Activated CD4-positive, alpha-beta T cell treated with anti-CD3 and anti-CD28 coated beads, Interleukin-2, amount 50 U/mL, for 16 hours (primary cell): ENCODE measurements around the gene ASTN2.

ENCODE experiments used
- DNase-seq: peaks from one replicate; pipeline ENCODE4 v3.0.0-alpha.2; 2020

The ASTN2 gene

DNA sequence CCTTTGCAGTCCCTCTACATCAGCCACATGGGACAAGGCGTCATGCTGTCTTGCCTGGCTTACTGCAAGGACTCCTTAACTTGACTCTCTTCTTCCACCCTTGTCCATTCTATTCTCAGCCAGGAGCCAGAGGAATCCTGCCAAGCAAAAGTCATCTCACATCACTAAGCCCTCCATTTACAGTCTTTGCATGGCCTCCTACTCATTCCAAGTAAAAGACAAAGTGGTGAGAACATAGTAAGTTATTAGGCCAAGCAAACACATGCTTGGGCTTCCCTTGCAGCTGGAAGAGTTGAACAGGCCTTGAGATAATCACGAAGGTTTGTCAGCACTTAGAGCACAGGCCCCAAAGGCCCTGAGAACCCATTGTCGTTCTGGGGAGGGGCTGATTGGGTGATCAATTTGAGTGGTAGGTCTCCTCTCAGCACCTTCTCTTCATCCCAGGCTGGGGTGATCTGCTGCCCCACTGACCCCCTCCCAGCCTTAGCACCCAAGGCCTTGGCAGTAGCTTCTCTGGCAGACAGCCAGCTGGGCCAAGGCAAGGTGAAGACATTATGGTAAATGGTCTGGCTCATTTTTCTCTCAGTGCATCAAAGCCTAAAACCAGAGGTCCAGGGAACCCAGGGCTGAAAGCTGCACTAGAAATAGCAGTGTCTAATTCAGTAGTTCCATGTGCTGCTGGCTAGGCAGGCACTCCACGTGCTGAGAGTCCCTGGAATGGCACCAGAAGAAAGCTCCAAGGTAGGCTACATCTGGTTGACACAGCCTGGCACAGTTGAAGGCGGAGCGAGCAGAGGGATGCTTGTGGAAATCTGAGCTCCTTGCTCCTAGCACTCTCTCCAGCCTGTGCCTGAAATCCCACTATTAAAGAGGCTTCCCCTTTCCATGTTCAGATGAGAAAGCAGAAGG is 121.4 kb downstream of the ASTN2 start:
- DNase-seq: no peak

DNA sequence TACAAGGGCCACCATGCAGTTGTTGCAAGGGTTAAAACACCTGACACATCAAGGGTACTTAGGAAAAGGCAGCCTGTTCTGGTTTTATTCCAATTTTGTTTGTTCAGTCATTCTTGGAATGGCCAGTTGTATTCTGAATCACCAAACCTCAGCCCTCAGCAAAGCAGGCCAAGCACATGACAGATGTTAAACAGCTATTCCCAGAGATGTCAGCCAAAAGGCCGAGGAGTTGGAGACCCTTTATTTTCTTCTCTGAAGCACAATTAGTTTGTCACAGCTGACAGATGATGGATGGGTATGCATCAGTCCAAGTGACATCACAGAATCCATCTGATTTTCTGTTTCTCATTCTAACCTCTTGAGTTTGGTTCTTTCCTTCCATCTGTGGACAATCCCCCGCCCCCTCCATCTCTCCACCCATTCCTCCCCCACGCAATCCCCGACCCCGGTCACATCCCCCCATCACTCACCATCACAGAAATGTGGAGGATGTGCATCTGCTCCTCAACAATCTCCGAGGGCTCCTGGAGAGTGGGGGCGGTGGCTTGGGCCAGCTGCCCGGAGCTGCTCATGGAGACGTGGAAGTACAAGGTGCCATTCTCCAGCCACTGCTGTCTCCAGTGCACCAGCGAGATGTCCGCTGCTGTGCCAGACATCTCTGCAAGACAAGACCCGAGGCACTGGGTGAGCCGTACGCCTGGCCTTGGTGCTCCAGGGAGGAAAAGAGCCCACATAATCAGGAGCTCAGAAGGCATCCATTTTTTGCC is 123.8 kb downstream of the ASTN2 start:
- DNase-seq: no peak

DNA sequence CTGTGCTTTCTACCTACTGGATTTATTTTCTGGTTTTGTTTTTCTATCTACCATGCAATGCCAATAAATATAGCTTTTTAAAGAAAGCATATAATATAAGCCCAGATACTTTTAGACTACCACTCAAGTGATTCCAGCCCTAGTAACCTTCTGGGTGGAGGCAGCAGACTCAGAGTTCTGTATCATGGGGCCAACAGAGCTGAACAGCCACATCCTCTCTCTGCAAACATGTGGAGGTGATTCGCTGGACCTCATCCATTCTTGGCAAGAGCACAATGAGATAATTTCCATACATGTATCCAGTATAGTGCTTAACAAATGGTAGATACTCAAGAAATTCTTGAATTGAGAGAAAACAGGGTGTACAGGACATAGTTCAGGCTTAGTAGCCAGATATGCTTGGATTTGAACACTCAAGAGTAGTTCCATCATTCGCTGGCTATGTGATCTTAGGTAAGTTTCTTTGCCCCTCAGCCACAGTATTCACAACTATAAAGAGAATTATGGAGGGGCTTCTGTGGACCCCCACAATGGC is 124.5 kb downstream of the ASTN2 start:
- no peak for DNase-seq

DNA sequence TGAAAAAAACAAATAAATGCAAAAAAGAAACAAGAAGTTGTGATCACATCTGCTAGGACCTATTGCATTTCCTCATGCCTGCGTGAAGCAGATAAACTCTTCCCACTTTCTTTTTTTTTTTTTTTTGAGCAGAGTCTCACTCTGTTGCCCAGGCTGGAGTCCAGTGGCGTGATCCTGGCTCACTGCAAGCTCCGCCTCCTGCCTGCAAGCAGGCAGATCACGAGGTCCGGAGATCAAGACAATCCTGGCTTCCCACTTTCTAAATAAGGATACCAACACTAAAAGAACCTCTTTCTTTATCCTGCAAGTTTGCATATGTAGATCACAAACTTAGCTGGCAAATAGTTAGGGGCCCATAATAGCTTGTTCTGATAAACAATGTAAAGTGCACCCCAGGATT is 128.6 kb downstream of the ASTN2 start:
- no peak for DNase-seq

DNA sequence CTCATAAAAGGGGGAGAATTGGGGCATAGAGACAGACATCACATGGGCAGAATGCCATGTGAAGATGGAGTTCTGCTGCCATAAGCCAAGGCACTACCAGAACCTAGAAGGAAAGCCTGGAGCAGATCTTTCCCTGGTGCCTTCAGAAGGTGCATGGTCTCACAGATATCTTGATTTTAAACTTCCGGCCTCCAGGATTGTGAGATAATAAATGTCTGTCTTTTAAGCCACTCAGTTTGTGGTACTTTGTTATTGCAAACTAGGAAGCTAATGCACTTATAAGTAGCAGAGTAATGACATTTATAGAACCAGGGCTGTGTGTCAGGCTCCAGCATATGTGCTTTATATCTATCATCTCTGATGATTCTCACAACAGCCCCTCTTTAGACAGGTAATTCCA is 130.4 kb downstream of the ASTN2 start:
- DNase-seq: no peak

DNA sequence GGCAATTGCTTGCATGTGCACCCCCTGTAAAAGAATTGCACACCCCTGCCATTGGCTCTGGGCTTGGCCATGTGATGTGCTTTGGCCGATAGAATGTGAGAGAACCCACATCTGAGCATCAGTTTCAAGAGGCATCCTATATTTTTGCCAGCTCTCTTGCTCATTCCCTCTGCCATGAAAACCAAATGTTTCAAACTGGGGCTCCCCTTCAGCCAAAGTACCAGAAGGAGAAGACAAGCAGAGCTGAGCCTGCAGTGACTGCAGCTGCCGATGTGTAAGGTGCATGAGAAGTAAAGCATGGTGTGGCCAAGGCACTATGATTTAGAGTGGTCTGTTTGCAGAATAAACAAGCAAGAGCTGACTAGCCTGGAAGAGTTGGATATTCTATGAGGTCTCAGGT is 132.3 kb downstream of the ASTN2 start:
- no peak for DNase-seq

DNA sequence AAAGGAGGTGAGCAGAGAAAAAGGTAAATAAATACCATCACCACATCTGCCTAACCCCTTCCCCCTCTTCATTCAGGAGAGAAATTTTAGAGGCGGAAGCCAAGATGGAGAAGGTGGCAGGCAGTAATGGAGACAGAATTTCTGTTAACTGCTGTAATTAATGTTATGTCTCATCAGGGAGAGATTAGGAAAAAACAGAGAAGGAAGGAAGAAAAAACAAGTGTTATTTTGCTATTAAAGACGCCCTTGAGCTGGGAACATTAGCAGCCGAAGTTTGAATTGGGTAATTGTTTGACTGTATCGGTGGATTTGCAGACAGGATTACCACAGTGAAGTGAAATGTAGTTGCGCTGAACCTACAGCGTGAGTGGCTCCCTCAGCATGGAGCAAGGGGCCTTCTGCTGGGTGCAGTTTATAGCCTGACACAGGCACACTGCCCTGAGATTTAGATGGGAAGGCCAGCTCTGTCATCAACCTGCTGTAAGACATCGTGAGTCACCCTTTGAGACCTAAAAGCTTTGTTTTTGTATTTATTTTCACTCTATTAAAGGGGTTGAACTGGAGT is 136.3 kb downstream of the ASTN2 start:
- no peak for DNase-seq

DNA sequence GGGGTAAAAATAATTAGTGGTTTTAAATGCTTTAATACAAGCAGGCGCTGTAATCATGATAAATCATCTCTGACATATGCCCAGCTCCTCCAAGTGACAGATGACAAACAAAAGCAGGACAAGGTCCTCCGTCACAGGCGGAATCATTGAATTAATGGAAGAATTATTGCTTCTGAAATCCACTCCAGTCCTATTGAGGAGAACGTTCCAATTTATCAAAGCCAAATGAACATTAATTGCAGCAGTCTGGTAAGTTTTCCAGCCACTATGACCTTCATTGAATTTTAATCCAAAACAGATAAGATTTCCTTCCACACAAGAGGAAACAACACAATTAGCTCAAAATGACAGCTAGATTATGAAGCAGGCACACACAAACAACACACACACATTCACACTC is 136.8 kb downstream of the ASTN2 start:
- DNase-seq: no peak

DNA sequence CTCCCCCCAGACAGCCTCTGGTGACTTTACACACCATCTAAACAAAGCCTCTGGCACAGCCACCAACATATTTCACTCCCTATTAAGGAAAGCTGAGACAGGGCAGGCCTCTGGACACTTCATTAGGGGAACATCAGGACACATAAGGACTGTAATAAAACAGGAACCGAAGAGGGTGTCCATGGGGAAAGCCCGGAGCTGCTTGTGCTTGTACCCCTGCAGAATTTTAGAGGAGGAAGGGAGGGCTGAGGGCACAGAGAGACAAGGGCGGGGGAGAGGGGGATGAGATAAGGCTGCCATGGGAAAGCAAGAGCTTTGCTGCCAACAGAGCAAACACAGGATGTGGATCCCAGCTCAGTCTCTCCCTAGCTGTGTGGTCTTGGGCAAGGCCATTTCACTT is 138.4 kb downstream of the ASTN2 start:
- DNase-seq: no peak

DNA sequence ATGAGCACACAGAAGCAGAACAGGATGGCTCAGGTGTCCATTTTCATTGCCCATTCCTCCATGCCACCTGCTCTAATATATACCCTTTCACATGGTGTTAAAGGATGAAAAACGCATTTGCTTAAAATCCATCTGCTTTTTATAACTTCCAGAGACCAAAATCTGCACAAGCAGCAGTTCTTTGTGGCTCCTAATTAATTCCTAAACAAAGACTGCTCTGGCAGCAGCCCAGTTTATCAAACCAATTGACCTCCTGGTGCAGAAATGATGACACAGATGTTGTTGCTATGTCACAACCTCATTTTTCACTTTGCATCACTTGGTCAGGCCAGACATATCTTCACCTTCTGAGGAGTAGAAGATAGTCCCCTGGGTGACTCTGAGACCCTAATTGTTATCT is 141.2 kb downstream of the ASTN2 start:
- no peak for DNase-seq

DNA sequence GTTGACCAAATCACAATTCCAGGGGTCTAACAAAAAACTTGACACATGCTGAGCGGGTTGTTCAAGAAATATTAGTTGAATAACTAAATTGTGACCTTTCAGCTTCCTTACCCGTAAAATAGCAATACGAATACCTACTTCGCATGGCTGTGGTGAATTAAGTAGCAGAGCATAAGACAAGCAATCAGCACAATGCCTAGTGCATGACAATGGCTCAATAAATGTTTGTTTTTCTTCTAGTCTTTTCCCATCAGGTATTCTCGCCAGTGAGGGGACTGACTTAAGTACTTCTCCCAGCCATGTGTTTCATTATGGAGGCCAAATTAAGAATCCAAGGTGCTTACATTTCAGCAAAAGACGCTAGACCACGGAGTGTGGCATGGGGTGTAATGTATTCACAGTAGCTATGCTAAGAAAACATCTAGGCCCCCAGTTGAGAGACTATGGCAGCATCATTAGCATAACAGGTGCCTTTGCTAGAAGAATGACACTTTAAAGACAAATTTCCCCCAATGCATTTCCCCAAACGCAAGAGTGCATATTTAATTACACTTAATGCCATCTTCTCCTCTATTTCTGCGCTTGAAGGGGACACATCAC is 145.9 kb downstream of the ASTN2 start:
- DNase-seq: no peak

DNA sequence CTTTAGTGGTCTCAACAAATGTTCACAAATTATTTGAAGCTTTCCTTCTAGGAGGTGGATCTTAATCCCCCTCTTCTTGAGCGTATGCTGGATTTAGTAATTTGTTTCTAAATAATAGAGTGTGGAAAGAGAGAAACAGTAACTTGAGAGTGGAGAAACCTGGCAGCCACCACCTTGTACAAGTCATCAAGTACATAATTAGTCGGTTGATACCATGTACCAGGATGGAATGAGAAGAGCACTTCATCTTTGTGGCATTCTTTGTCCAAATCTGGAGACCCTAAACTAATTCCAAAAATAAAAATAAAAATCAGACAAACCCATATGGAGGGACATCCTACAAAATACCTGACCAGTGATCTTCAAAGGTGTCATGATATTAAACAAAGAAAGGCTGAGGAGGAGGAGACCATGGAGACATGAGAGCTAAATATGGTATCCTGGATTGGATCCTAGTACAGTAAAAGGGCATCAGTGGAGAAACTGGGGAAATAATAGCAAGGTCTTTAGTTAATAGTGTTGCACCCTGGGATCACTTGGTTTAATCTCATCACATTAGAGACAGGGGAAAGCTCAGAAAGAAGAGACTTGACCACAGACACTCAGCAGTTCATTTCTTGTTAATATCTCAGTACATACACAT is 147.9 kb downstream of the ASTN2 start:
- no peak for DNase-seq

DNA sequence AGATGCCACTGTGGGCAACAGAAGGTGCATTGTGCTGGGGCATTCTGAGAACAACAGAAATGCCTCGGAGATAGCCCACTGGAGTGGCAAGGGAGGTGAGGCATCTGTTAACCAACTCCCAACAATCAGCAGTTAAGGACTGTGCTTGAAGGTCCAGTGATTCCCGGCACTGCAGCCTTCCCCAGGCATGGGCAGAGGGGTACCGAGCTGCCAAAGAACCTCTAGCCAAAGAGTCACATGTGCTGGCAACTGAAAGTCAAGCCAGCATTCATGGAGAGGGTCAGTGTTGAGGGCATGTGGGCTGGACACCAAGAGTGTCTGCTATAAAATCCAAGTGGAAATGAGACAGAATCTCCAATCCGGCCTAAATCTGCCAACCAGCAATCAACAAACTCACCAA is 149.6 kb downstream of the ASTN2 start:
- no peak for DNase-seq

DNA sequence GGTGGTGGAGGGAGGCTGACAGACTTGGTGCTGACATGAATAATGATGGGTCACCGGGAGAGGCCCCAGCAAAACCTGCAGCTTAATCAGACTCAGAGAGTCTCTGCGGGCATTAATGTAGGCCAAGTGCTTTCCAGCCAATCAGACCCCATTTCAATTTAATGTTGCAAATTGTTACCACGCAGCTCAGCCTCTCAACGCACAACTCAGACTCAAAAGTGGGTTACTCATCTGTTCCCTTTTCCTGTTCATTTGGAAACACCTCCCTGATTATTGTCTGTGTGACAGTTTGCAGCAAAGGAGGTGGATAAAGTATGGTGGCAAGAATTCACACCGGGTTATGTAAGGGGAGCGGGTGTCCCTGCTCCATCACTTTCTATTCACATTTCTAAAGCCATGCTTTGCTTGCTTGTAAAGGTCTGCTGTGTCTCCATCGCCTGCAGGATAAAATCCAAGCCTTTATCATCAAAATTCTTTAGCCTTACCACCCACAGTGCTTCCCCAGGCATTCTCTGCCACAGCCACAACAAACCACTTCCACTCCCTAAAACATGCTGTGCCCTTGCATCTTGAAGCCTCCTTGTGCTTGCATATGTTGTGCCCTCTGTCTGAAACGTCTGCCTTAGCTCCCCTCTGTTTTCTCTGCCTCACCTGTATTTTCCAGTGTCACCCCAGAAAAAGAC is 156.5 kb downstream of the ASTN2 start:
- DNase-seq: no peak

DNA sequence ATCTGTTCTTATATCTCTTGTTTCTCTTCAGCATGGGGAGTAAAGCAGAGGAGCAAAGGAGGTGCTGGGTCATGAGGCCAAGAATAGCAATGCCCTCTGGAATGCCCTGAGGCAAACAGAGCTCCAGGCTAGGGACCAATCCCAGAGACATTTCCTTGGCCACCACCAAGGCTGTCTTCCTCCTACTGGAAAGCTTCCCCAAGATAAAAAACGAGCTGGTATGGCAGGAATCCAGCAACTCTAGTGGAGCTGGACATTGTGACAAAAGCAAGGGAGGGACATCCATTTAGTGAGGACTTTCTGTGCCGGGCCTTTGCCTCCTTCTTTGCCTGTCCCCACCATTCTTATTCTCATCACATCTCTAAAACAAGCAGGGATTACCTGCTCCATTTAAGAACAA is 161.6 kb downstream of the ASTN2 start:
- DNase-seq: no peak

DNA sequence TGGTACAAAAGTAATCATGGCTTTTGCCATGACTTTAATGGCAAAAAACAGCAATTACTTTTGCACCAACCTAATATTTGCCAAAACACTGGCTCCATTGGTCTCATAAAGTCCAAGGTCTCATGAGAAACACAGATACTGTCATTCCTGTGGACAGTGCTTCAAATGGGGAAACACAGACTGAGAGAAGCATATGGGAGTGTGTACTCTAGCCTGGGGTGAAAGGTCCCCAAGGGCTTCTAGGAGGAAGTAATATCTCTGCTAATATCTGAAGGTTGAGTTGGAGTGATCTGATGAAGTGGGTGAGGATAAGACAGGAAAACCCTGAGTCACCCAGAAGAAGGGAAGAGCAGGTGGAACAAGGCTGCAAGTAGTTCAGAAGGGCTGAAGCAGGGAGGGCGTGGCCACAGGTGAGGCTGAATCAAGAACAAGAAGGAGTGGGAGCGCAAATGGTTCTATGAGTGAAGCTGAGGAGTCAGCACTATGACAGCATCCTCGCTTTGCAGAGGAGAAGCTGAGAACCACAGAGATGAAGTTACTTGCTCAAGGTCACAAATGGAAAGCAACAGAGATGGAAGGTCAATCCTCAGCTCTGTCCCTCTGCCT is 164.1 kb downstream of the ASTN2 start:
- no peak for DNase-seq

DNA sequence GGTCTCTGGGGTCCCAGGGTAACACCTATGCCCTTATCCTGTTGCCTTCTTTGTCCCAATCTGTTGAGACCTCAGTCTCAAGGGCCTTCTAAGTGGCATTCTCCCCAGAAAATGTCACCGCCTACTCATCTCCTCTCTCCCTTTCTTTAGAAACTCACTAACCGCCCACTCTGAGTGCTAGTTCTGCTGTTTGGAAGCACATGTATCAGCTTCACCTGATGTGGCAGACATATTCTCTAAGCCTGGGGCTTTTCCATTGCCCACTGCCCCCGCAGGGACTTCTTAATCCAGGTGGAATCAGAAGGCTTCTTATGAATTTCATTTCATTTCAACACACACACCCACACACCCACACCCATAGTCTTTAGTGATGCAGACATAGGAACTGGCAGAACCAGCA is 165.1 kb downstream of the ASTN2 start:
- DNase-seq: no peak

DNA sequence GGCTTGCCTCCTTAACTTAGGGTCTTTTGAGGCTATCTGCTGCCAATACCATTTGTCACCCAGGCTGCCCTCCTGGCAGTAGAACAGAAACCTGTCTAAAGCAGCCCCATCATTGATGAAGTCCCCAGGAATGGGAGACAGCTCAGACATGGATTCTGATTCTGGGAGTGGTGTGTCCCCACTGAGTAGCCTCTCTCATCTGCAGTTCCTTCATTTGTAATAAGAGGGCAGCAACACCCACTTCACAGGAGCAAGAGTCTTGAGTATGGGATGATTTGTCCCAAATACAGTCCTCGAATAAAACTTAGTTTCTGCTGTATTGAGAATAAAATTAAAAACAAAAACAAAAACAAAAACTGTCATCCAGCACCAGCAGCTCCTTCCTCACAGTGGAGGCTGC is 167.6 kb downstream of the ASTN2 start:
- DNase-seq: no peak

DNA sequence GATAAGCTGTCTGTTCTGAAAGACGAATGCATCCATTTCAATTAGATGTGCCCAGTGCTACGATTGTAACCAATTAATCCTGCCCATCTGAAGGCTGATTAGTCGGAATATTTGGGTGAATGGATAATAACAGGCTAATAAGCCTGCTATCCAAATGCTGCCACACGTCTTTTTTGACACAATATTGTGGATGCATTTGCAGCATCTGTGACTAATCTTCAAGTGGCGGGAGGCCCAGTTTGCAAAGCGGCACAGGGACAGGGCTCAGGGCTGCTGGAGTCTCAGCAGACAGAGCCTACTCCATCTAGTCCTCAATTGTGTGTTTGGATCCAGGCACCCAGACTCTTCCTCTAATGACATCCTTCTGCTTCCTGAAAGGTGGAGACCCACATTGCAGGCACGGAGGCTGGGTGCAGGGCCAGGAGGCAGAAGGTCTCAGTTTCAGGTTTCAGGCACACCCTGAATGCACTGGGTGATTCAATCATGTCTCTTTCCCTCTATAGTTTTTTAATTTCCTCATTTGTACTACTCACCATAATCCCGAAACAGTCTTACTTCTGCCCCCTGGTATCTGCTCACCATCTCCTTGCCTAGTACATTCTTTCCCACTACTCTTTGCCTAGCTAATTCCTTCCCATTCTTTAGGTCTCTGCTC is 169.6 kb downstream of the ASTN2 start:
- no peak for DNase-seq

DNA sequence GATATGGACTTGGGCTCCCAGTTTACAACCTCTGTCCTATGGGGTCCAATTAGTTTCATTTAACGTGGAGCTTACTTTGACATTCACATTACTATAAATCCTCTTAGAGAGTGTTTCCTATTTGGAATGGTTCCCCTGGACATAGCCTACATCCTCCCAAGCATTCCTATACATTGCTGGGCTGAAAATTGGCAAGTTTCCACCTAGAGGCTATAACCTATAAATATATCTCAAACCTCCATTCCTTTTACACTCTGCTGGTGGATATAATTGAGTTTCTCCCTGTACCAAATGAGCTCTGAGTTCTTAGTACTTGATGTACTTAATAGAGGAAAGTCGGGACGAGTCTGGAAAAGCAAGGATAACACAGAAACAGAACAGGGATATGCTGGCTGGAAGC is 172.8 kb downstream of the ASTN2 start:
- DNase-seq: no peak

DNA sequence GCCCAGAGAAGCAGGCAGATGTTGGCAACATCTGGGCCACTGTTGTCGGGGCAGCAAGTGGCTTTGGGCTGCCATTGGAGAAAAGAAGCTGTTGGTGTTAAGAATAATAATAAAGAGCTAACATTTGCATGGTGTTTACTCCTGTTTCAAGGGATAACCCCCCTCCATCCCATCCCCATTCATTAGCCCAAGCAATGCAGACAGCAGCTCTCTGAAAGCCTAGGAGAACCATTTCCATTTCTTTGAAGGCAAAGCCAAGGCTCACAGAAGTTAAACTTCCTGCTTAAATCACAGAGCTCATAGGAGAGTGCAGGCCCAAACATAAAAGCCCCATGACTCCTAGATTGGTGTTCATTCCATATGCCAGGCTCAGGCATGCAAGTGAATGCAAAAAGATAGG is 175.4 kb downstream of the ASTN2 start:
- no peak for DNase-seq
